BLaER1 treated with 17β-estradiol and CSF1 and Interleukin-3, amounts not matched to agents 10 nM and 100 nM (cell line): Measurements from ENCODE around the gene RNF183.

Experiments
- H3K27ac ChIP-seq, 11 experiments: shearing (Covaris generic); formaldehyde crosslinking; 2 replicates each; pipeline ENCODE4 v1.8.1; 2022
- H3K27me3 ChIP-seq, 11 experiments: shearing (Covaris generic); formaldehyde crosslinking; 2 replicates each; pipeline ENCODE4 v1.8.1; 2022
- H3K36me3 ChIP-seq, 11 experiments: shearing (Covaris generic); formaldehyde crosslinking; 2 replicates each; pipeline ENCODE4 v1.8.1; 2022
- H3K4me1 ChIP-seq, 10 experiments: shearing (Covaris generic); formaldehyde crosslinking; 2 replicates each; pipeline ENCODE4 v1.8.1; 2022
- H3K4me2 ChIP-seq, 11 experiments: shearing (Covaris generic); formaldehyde crosslinking; 2 replicates each; pipeline ENCODE4 v1.8.1; 2022
- H3K4me3 ChIP-seq, 10 experiments: shearing (Covaris generic); formaldehyde crosslinking; 2 replicates each; pipeline ENCODE4 v1.8.1; 2022
- H3K9ac ChIP-seq, 11 experiments: shearing (Covaris generic); formaldehyde crosslinking; 2 replicates each; pipeline ENCODE4 v1.8.1; 2022
- H3K9me3 ChIP-seq, 11 experiments: shearing (Covaris generic); formaldehyde crosslinking; replicated peaks in 1 of 11; 2 replicates each; pipeline ENCODE4 v1.8.1; 2022
- H4K20me1 ChIP-seq, 11 experiments: shearing (Covaris generic); formaldehyde crosslinking; 2 replicates each; pipeline ENCODE4 v1.8.1; 2022
- Cebpa-rat ChIP-seq, 11 experiments: shearing (Covaris generic); IDR thresholded peaks; 2 replicates each; pipeline ENCODE4 v1.8.1; 2022

Gene RNF183

DNA sequence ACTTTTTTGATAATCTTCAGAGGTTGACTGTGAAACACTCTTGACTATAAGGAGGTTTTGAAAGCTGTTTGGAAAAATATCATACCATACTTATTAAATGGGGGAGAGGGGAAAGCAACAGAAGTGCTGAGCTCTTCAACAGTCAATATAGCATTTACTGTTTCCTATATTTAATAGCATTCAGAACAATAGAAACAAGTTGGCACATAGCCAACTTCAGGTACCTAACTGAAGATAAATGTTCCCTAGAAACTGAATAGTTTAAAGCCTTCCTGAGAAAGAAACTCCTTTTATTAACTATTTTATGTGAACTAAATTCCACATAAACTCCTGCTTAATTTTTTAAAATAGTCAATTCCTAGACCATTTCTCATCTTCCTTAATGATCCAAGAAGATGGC is 55.5 kb downstream of the RNF183 start:
- Histone ChIP-seq H3K36me3 (peaks cover 4 to 69% (median 13%) of the 10 kb centered on the region in 11 experiments; a peak in 16 of 22 replicates), H3K9ac (no peak overlapping the region), H3K4me1 (peaks cover 12 to 35% (median 21%) of the 10 kb centered on the region in 10 experiments), H3K9me3 (peaks cover 7 to 23% (median 11%) of the 10 kb centered on the region in 11 experiments; a peak in 21 of 22 replicates), H3K4me2 (peak overlapping the region in 2 of 11 experiments; percentile 57 to 75; a peak in 2 of 22 replicates), H3K4me3 (no peak overlapping the region), H4K20me1 (peaks cover 0 to 82% (median 0%) of the 10 kb centered on the region in 11 experiments; a peak in 5 of 22 replicates), H3K27me3 (no peaks in the 10 kb centered on the region), H3K27ac (no peak overlapping the region)
- TF ChIP-seq Cebpa-rat (IDR thresholded peaks at IDR 0.05) = no peak
